Suprapubic skin (tissue), 4 donors: ENCODE results near the gene AQP12A.

ENCODE experiments used
- POLR2A ChIP-seq, 2 donors: fragments of 450-650 bp; IDR thresholded peaks; one replicate each; pipeline ENCODE4 v1.6.1; 2017; ENCODE audit warnings: antibody characterized with exemption in 2 of 2, mild to moderate bottlenecking in 2 of 2, moderate library complexity in 2 of 2
- POLR2AphosphoS5 ChIP-seq, 3 donors: sonication (generic); formaldehyde crosslinking; IDR thresholded peaks; one replicate each; pipeline ENCODE4 v1.6.1; 2017; ENCODE audit warnings: antibody characterized with exemption in 3 of 3
- TF ChIP-seq, protein P1 (sequence below), 2 donors: fragments of 200-600 bp in 1 of 2; fragments of 450-650 bp in 1 of 2; sonication (generic) in 1 of 2; IDR thresholded peaks; one replicate each; pipeline ENCODE4 v1.5.1; 2016 to 2019; ENCODE audit warnings: antibody characterized with exemption in 2 of 2, mild to moderate bottlenecking in 1 of 2, moderate library complexity in 1 of 2

- TF ChIP-seq, protein P1, sequence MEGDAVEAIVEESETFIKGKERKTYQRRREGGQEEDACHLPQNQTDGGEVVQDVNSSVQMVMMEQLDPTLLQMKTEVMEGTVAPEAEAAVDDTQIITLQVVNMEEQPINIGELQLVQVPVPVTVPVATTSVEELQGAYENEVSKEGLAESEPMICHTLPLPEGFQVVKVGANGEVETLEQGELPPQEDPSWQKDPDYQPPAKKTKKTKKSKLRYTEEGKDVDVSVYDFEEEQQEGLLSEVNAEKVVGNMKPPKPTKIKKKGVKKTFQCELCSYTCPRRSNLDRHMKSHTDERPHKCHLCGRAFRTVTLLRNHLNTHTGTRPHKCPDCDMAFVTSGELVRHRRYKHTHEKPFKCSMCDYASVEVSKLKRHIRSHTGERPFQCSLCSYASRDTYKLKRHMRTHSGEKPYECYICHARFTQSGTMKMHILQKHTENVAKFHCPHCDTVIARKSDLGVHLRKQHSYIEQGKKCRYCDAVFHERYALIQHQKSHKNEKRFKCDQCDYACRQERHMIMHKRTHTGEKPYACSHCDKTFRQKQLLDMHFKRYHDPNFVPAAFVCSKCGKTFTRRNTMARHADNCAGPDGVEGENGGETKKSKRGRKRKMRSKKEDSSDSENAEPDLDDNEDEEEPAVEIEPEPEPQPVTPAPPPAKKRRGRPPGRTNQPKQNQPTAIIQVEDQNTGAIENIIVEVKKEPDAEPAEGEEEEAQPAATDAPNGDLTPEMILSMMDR (IDR thresholded peaks at IDR 0.05): no peak
- TF ChIP-seq POLR2A (IDR thresholded peaks at IDR 0.05) (no peak), POLR2AphosphoS5 (IDR thresholded peaks at IDR 0.05) (no peak)
Measured at GRCh38 chr2:240642806-240643092, 48.9 kb upstream of the AQP12A start.
